ENCODE data around the gene NR2F6.

Gene NR2F6

DNA sequence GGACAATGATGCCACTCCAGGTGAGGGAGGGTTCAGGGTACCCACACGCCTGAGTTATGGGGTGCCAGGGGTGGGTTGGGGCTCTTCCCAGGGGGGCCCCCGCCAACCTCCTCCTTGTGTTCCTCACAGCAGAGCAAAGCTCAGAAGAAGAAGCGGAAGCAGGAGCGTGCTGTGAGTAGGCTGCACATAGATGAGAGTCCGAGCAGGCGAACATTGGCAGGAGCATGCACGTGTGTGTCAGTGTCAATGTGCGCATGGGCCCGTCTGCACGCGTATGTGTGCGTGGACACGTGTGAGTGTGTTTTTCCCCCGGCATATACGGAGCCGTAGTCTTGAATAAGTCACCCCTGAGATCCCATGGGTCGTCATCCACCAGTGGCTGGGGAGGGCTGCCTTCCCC, 43.0 kb downstream of the NR2F6 start (continued):
- TF ChIP-seq, protein P1, sequence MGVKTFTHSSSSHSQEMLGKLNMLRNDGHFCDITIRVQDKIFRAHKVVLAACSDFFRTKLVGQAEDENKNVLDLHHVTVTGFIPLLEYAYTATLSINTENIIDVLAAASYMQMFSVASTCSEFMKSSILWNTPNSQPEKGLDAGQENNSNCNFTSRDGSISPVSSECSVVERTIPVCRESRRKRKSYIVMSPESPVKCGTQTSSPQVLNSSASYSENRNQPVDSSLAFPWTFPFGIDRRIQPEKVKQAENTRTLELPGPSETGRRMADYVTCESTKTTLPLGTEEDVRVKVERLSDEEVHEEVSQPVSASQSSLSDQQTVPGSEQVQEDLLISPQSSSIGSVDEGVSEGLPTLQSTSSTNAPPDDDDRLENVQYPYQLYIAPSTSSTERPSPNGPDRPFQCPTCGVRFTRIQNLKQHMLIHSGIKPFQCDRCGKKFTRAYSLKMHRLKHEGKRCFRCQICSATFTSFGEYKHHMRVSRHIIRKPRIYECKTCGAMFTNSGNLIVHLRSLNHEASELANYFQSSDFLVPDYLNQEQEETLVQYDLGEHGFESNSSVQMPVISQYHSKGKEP (tag by site-specific recombination; IDR thresholded peaks at IDR 0.05) = no peak
- TF ChIP-seq, protein P2, sequence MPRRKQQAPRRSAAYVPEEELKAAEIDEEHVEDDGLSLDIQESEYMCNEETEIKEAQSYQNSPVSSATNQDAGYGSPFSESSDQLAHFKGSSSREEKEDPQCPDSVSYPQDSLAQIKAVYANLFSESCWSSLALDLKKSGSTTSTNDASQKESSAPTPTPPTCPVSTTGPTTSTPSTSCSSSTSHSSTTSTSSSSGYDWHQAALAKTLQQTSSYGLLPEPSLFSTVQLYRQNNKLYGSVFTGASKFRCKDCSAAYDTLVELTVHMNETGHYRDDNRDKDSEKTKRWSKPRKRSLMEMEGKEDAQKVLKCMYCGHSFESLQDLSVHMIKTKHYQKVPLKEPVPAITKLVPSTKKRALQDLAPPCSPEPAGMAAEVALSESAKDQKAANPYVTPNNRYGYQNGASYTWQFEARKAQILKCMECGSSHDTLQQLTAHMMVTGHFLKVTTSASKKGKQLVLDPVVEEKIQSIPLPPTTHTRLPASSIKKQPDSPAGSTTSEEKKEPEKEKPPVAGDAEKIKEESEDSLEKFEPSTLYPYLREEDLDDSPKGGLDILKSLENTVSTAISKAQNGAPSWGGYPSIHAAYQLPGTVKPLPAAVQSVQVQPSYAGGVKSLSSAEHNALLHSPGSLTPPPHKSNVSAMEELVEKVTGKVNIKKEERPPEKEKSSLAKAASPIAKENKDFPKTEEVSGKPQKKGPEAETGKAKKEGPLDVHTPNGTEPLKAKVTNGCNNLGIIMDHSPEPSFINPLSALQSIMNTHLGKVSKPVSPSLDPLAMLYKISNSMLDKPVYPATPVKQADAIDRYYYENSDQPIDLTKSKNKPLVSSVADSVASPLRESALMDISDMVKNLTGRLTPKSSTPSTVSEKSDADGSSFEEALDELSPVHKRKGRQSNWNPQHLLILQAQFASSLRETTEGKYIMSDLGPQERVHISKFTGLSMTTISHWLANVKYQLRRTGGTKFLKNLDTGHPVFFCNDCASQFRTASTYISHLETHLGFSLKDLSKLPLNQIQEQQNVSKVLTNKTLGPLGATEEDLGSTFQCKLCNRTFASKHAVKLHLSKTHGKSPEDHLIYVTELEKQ (tag by site-specific recombination; IDR thresholded peaks at IDR 0.05; ENCODE audit: borderline replicate concordance) = no peak
- TF ChIP-seq ZNF776 (tag by site-specific recombination; IDR thresholded peaks at IDR 0.05; ENCODE audit: borderline replicate concordance) = no peak
- TF ChIP-seq, protein P3, sequence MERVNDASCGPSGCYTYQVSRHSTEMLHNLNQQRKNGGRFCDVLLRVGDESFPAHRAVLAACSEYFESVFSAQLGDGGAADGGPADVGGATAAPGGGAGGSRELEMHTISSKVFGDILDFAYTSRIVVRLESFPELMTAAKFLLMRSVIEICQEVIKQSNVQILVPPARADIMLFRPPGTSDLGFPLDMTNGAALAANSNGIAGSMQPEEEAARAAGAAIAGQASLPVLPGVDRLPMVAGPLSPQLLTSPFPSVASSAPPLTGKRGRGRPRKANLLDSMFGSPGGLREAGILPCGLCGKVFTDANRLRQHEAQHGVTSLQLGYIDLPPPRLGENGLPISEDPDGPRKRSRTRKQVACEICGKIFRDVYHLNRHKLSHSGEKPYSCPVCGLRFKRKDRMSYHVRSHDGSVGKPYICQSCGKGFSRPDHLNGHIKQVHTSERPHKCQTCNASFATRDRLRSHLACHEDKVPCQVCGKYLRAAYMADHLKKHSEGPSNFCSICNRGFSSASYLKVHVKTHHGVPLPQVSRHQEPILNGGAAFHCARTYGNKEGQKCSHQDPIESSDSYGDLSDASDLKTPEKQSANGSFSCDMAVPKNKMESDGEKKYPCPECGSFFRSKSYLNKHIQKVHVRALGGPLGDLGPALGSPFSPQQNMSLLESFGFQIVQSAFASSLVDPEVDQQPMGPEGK (tag by site-specific recombination; IDR thresholded peaks at IDR 0.05) = no peak

DNA sequence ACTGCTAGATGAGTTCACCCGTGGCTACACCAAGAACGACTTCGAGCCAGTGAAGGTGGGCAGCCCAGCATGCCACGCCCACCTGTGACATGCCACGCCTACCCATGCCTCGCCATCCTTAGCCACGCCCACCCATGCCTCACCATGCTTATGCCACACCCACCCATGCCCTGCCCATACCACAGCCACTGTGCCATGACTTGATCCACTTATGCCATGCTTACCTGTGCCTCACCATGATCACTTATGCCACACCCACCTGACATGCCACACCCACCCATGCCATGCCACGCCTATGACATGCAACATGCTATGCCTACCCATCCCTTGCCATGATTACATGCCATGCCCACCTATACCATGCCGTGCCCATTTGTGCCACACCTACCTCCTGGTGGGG, 43.5 kb downstream of the NR2F6 start:
- CTCF ChIA-PET = interaction anchor here (0.6 to 0.9 kb wide), 3 partner anchors 13 to 76 kb away, joined by 3 to 4 read pairs (median 3); partner anchors contain the start of gene USE1
- POLR2A ChIA-PET = no interaction called here
- H3K9me3 ChIP-seq (ENCODE audit: control insufficient read depth, insufficient read depth, low read depth, low read length) = no peaks in the 10 kb centered on the region
- TF ChIP-seq, protein P4, sequence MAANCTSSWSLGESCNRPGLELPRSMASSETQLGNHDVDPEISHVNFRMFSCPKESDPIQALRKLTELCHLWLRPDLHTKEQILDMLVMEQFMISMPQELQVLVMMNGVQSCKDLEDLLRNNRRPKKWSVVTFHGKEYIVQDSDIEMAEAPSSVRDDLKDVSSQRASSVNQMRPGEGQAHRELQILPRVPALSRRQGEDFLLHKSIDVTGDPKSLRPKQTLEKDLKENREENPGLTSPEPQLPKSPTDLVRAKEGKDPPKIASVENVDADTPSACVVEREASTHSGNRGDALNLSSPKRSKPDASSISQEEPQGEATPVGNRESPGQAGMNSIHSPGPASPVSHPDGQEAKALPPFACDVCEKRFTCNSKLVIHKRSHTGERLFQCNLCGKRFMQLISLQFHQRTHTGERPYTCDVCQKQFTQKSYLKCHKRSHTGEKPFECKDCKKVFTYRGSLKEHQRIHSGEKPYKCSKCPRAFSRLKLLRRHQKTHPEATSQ (tag by site-specific recombination; IDR thresholded peaks at IDR 0.05) = no peak
- TF ChIP-seq KLF9 (tag by site-specific recombination; IDR thresholded peaks at IDR 0.05; ENCODE audit: low read depth) (peak; percentile 100), ZNF549 (tag by site-specific recombination; IDR thresholded peaks at IDR 0.05) (no peak), ZBTB21 (tag by site-specific recombination; IDR thresholded peaks at IDR 0.05) (no peak), ZFP3 (tag by site-specific recombination; IDR thresholded peaks at IDR 0.05; ENCODE audit: low read depth) (no peak), ZNF341 (tag by site-specific recombination; IDR thresholded peaks at IDR 0.05; ENCODE audit: low read depth) (no peak), ZNF132 (tag by site-specific recombination; IDR thresholded peaks at IDR 0.05; ENCODE audit: borderline replicate concordance) (no peak), KLF10 (tag by site-specific recombination; IDR thresholded peaks at IDR 0.05) (peak; percentile 67; the same call in 1 of the 2 replicates), ZNF140 (tag by site-specific recombination; IDR thresholded peaks at IDR 0.05) (no peak), ZNF37A (tag by site-specific recombination; IDR thresholded peaks at IDR 0.05) (no peak), SETDB1 (IDR thresholded peaks at IDR 0.05; ENCODE audit: insufficient read length, low read length) (no peak), IKZF3 (tag by site-specific recombination; IDR thresholded peaks at IDR 0.05) (no peak), ZNF530 (tag by site-specific recombination; IDR thresholded peaks at IDR 0.05; ENCODE audit: low read depth) (no peak), ZNF416 (tag by site-specific recombination; IDR thresholded peaks at IDR 0.05) (no peak), ZNF48 (tag by site-specific recombination; IDR thresholded peaks at IDR 0.05) (no peak), ZNF335 (tag by site-specific recombination; conservative IDR thresholded peaks at IDR 0.05) (no peak), SP2 (tag by site-specific recombination; IDR thresholded peaks at IDR 0.05) (no peak), KLF16 (tag by site-specific recombination; IDR thresholded peaks at IDR 0.05) (peak; percentile 91), ZFHX2 (tag by site-specific recombination; conservative IDR thresholded peaks at IDR 0.05) (peak; percentile 39), ZNF223 (tag by site-specific recombination; IDR thresholded peaks at IDR 0.05) (no peak), OVOL3 (tag by site-specific recombination; IDR thresholded peaks at IDR 0.05) (no peak)
- TF ChIP-seq, protein P5, sequence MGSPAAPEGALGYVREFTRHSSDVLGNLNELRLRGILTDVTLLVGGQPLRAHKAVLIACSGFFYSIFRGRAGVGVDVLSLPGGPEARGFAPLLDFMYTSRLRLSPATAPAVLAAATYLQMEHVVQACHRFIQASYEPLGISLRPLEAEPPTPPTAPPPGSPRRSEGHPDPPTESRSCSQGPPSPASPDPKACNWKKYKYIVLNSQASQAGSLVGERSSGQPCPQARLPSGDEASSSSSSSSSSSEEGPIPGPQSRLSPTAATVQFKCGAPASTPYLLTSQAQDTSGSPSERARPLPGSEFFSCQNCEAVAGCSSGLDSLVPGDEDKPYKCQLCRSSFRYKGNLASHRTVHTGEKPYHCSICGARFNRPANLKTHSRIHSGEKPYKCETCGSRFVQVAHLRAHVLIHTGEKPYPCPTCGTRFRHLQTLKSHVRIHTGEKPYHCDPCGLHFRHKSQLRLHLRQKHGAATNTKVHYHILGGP (tag by site-specific recombination; IDR thresholded peaks at IDR 0.05) = no peak
- TF ChIP-seq, protein P6, sequence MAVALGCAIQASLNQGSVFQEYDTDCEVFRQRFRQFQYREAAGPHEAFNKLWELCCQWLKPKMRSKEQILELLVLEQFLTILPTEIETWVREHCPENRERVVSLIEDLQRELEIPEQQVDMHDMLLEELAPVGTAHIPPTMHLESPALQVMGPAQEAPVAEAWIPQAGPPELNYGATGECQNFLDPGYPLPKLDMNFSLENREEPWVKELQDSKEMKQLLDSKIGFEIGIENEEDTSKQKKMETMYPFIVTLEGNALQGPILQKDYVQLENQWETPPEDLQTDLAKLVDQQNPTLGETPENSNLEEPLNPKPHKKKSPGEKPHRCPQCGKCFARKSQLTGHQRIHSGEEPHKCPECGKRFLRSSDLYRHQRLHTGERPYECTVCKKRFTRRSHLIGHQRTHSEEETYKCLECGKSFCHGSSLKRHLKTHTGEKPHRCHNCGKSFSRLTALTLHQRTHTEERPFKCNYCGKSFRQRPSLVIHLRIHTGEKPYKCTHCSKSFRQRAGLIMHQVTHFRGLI (tag by site-specific recombination; IDR thresholded peaks at IDR 0.05) = no peak

More for the DNA sequence above, 43.5 kb downstream of the NR2F6 start:
- H3K4me1 ChIP-seq (ENCODE audit: control insufficient read depth, insufficient read depth, low read length) = no peaks in the 10 kb centered on the region
- H3K4me3 ChIP-seq (ENCODE audit: low read depth, low read length) = no peak overlapping the region
- no peak overlapping the region for H3K27ac ChIP-seq (ENCODE audit: extremely low read depth, low read depth, low read length)
- peaks cover 4 to 52% of the 10 kb centered on the region in 2 experiments; a peak in 2 of 3 replicates for H3K36me3 ChIP-seq (ENCODE audit: control insufficient read depth in 2 of 2, insufficient read depth in 1 of 2, low read length in 2 of 2)

Data from HEK293 (cell line).